OCI-LY3 (cell line): ENCODE data around the gene PSMD11.

Experiments used
- H2AFZ ChIP-seq: fragments of 200-600, 300-600 bp; shearing (Covaris generic); 2 replicates; pipeline ENCODE4 v1.6.0; 2014; ENCODE audit warnings: antibody characterized with exemption, low read depth, low read length
- H3K27ac ChIP-seq: fragments of 200-600, 300-600 bp; sonication (generic); 2 replicates; pipeline ENCODE4 v1.5.1; 2014; ENCODE audit warnings: mild to moderate bottlenecking, low read length, moderate library complexity, mixed read lengths
- H3K27me3 ChIP-seq: fragments of 200-600, 300-600 bp; sonication (generic); 2 replicates; pipeline ENCODE4 v1.6.1; 2014; ENCODE audit warnings: low read depth, low read length, mixed read lengths
- H3K36me3 ChIP-seq: fragments of 200-600, 300-600 bp; sonication (generic); replicated peaks from 2 replicates; pipeline ENCODE3; 2014; ENCODE audit warnings: low read depth, low read length, mixed read lengths
- H3K4me1 ChIP-seq: fragments of 300-600, 200-600 bp; sonication (generic); 2 replicates; pipeline ENCODE4 v1.6.1; 2014; ENCODE audit warnings: low read length, mixed read lengths
- H3K4me2 ChIP-seq: fragments of 200-600, 300-600 bp; sonication (generic); 2 replicates; pipeline ENCODE4 v1.6.1; 2014; ENCODE audit warnings: low read length, mixed read lengths
- H3K4me3 ChIP-seq: fragments of 300-600, 200-600 bp; sonication (generic); 2 replicates; pipeline ENCODE4 v1.5.1; 2014; ENCODE audit warnings: antibody characterized with exemption, mild to moderate bottlenecking, low read length, moderate library complexity
- H3K79me2 ChIP-seq: fragments of 300-600, 200-600 bp; shearing (Covaris generic); 2 replicates; pipeline ENCODE4 v1.6.1; 2014; ENCODE audit warnings: mild to moderate bottlenecking, low read length, mixed read lengths
- H3K9ac ChIP-seq: fragments of 300-600, 200-600 bp; shearing (Covaris generic); 2 replicates; pipeline ENCODE4 v1.6.0; 2014; ENCODE audit warnings: mild to moderate bottlenecking, low read length, moderate library complexity
- H3K9me3 ChIP-seq: fragments of 200-600, 300-600 bp; shearing (Covaris generic); 2 replicates; pipeline ENCODE4 v1.6.1; 2014; ENCODE audit warnings: low read length, mixed read lengths; ENCODE audit not compliant: insufficient read depth
- H4K20me1 ChIP-seq: fragments of 200-600, 300-600 bp; sonication (generic); 2 replicates; pipeline ENCODE4 v1.6.1; 2016; ENCODE audit warnings: low read length, mixed read lengths; ENCODE audit not compliant: insufficient read depth
- CTCF ChIP-seq: fragments of 200-600, 300-600 bp; sonication (generic); IDR thresholded peaks from 2 replicates; pipeline ENCODE4 v1.5.1; 2014; ENCODE audit warnings: antibody characterized with exemption, low read length, low read depth
- EZH2phosphoT487 ChIP-seq: fragments of 200-600 bp; shearing (Covaris generic); IDR thresholded peaks from 2 replicates; pipeline ENCODE4 v1.6.1; 2018; ENCODE audit warnings: antibody characterized with exemption, mixed run types, low read depth

PSMD11 gene

DNA sequence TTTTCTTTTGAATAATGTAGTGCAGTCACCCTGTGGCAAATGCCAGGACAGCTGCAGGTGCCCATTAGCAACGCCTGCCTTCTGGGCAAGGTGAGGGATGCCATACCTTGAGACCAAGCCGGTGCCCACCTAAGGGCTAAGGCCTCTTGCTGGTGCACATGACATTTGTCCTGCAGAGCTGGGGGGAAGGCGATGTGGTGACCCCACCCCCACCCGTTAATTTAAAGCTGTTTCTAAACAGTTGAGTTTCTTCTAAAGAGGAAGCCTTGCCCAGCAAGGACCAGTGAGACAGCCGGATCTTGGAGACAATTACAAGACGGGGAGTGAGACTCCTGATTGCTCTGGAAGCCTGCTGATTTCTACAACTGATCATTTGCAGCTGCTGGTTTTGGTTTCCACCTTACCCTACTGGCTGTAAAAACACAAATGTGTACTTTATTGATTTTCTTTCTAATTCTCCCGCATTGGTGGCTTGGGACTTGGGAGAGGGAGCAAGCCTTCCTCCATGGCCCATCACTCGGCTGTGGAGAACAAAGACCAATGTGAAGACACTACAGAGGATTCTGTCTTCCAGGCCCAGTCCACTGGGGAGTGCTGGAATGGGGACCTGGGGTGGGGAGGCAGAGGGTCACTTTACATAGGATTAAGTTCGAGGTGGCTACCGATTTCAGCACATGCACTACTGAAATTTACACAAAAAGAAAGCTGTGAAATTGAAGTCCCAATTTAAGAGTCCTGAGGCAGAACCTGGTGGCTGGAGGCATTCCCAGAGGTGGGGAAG lies 45.2 kb downstream of the PSMD11 start:
- H3K9me3 ChIP-seq = no peaks in the 10 kb centered on the region
- TF ChIP-seq CTCF (no peak), EZH2phosphoT487 (no peak)
- no peak overlapping the region for H3K4me3 ChIP-seq
- H3K36me3 ChIP-seq = peaks cover 30% of the 10 kb centered on the region
- H3K79me2 ChIP-seq = peaks cover 15% of the 10 kb centered on the region; the same call in 1 of the 2 replicates
- H3K4me1 ChIP-seq = peaks cover 18% of the 10 kb centered on the region
- peaks cover 23% of the 10 kb centered on the region for H4K20me1 ChIP-seq
- no peaks in the 10 kb centered on the region for H3K27me3 ChIP-seq
- H3K27ac ChIP-seq = no peak overlapping the region
- H3K4me2 ChIP-seq = no peak overlapping the region
- H2AFZ ChIP-seq = no peak overlapping the region
- no peak overlapping the region for H3K9ac ChIP-seq

GRCh38 chr17:32490101-32490482 lies 45.8 kb downstream of the PSMD11 start:
- Histone ChIP-seq H3K36me3 (peaks cover 30% of the 10 kb centered on the region), H3K9me3 (no peaks in the 10 kb centered on the region), H4K20me1 (peaks cover 23% of the 10 kb centered on the region), H3K79me2 (peaks cover 15% of the 10 kb centered on the region; the same call in 1 of the 2 replicates), H2AFZ (no peak overlapping the region), H3K9ac (no peak overlapping the region), H3K27me3 (no peaks in the 10 kb centered on the region), H3K27ac (no peak overlapping the region), H3K4me3 (no peak overlapping the region), H3K4me1 (peaks cover 18% of the 10 kb centered on the region), H3K4me2 (no peak overlapping the region)
- no peak for TF ChIP-seq EZH2phosphoT487

GRCh38 chr17:32491371-32492263 lies 47.3 kb downstream of the PSMD11 start:
- no peaks in the 10 kb centered on the region for H3K27me3 ChIP-seq
- H3K36me3 ChIP-seq = peaks cover 30% of the 10 kb centered on the region
- no peak overlapping the region for H3K9ac ChIP-seq
- no peak overlapping the region for H2AFZ ChIP-seq
- no peak overlapping the region for H3K27ac ChIP-seq
- H3K9me3 ChIP-seq = no peaks in the 10 kb centered on the region
- H4K20me1 ChIP-seq = peaks cover 23% of the 10 kb centered on the region
- H3K79me2 ChIP-seq = peaks cover 15% of the 10 kb centered on the region; the same call in 1 of the 2 replicates
- H3K4me1 ChIP-seq = peaks cover 15% of the 10 kb centered on the region
- no peak for TF ChIP-seq CTCF
- no peak for TF ChIP-seq EZH2phosphoT487
- H3K4me3 ChIP-seq = no peak overlapping the region
- no peak overlapping the region for H3K4me2 ChIP-seq

GRCh38 chr17:32492264-32492589 lies 47.9 kb downstream of the PSMD11 start:
- peaks cover 15% of the 10 kb centered on the region; the same call in 1 of the 2 replicates for H3K79me2 ChIP-seq
- peaks cover 23% of the 10 kb centered on the region for H4K20me1 ChIP-seq
- no peaks in the 10 kb centered on the region for H3K9me3 ChIP-seq
- H3K4me3 ChIP-seq = no peak overlapping the region
- no peak overlapping the region for H3K4me2 ChIP-seq
- H3K27ac ChIP-seq = no peak overlapping the region
- no peaks in the 10 kb centered on the region for H3K27me3 ChIP-seq
- peaks cover 15% of the 10 kb centered on the region for H3K4me1 ChIP-seq
- peaks cover 30% of the 10 kb centered on the region for H3K36me3 ChIP-seq
- no peak overlapping the region for H3K9ac ChIP-seq
- no peak for TF ChIP-seq CTCF
- no peak for TF ChIP-seq EZH2phosphoT487
- H2AFZ ChIP-seq = no peak overlapping the region
